Endodermal cell (in vitro differentiated cells): ENCODE data around the gene RBFOX1. TPM values are rescaled to one million over a fixed set of nuclear protein-coding genes. Genes with fewer than 3 reads are reported as not detected.

Experiments used
- DNase-seq: peaks from one replicate; pipeline ENCODE4 v3.0.0-alpha.2; 2017
- H3K27ac ChIP-seq: 2 replicates; pipeline ENCODE4 v1.5.1; 2013; ENCODE audit warnings: mild to moderate bottlenecking, low read depth, low read length, moderate library complexity
- H3K27me3 ChIP-seq: 2 replicates; pipeline ENCODE4 v1.6.1; 2013; ENCODE audit warnings: mild to moderate bottlenecking, low read length, moderate library complexity; ENCODE audit not compliant: insufficient read depth, control insufficient read depth, poor library complexity, severe bottlenecking
- H3K36me3 ChIP-seq: 2 replicates; pipeline ENCODE4 v1.7.0; 2013; ENCODE audit warnings: mild to moderate bottlenecking, low read length, moderate library complexity; ENCODE audit not compliant: control insufficient read depth, insufficient read depth
- H3K4me1 ChIP-seq: one replicate; pipeline ENCODE4 v1.7.0; 2013; ENCODE audit warnings: low read length; ENCODE audit not compliant: control insufficient read depth, insufficient read depth
- H3K4me3 ChIP-seq: 2 replicates; pipeline ENCODE4 v1.5.1; 2013; ENCODE audit warnings: mild to moderate bottlenecking, low read length, moderate library complexity
- H3K9ac ChIP-seq: 2 replicates; pipeline ENCODE4 v1.6.1; 2013; ENCODE audit warnings: mild to moderate bottlenecking, low read length, moderate library complexity; ENCODE audit not compliant: poor library complexity, severe bottlenecking; ENCODE audit errors: extremely low read depth
- H3K9me3 ChIP-seq: 2 replicates; pipeline ENCODE4 v1.6.1; 2013; ENCODE audit warnings: mild to moderate bottlenecking, low read length, moderate library complexity; ENCODE audit not compliant: control insufficient read depth
- H3K27ac Mint-ChIP-seq: 2 replicates; pipeline ENCODE4 v1.8.0; 2020; ENCODE audit warnings: mixed read lengths
- H3K27me3 Mint-ChIP-seq: 2 replicates; pipeline ENCODE4 v1.8.0; 2021; ENCODE audit warnings: mild to moderate bottlenecking, mixed read lengths; ENCODE audit not compliant: insufficient read depth
- H3K36me3 Mint-ChIP-seq: 2 replicates; pipeline ENCODE4 v1.8.0; 2020; ENCODE audit warnings: low read depth, mixed read lengths
- H3K4me1 Mint-ChIP-seq: 2 replicates; pipeline ENCODE4 v1.8.0; 2020; ENCODE audit warnings: mixed read lengths
- H3K4me3 Mint-ChIP-seq: 2 replicates; pipeline ENCODE4 v1.8.0; 2020; ENCODE audit warnings: mild to moderate bottlenecking, moderate library complexity, mixed read lengths
- H3K9me3 Mint-ChIP-seq: 2 replicates; pipeline ENCODE4 v1.8.0; 2020; ENCODE audit warnings: mild to moderate bottlenecking, mixed read lengths
- WGBS, 2 experiments: methylation state at CpG; one replicate each; pipeline versions ENCODE4 v1.1.5 to v1.1.7; 2013; ENCODE audit warnings: missing lambda C conversion rate in 2 of 2, mixed read lengths in 1 of 2; ENCODE audit not compliant: insufficient coverage in 1 of 2, insufficient read length in 1 of 2; 5-methylcytosine and 5-hydroxymethylcytosine counted together
- total RNA-seq, 2 donors: library from RNA; stranded (reverse); fragmentation: NEBNext Ultra II Directional in 1 of 2; extraction: Animal tissue kit (Norgen Biotek cat#: 25700) in 1 of 2; gene quantifications; 2 replicates in 1 of 2; 3 replicates in 1 of 2; pipeline ENCODE4 v1.2.1, GENCODE V29; 2021
- TF ChIP-seq, protein P1 (sequence below): fragments of 200-600 bp; sonication (generic); conservative IDR thresholded peaks from 2 replicates; pipeline ENCODE4 v1.5.0; 2021; ENCODE audit warnings: antibody characterized with exemption, mild to moderate bottlenecking

RBFOX1 gene
- total RNA-seq, 2 donors from 2014 or later = 2.6 to 2.7 TPM

DNA sequence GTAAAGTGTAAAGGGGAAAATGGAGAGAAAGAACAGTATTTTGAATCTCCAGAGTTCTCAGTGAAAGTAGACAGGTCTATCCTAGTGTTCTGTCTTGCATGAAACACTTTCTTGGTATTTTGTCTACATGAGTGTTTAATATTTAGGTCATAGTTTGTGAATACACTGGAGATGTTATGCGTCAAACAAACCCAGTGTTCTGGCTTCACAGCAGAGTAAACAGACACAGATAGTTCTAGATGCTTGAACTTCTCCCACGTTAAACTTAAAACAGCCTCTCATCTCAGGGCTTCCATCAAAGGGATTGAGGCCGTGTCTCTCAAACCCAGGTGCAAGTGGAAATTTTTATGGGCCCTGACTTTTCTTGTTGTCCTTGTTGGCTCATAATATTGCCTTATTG, 48.3 kb downstream of the RBFOX1 start:
- no peaks in the 10 kb centered on the region for H3K36me3 Mint-ChIP-seq
- TF ChIP-seq, protein P1, sequence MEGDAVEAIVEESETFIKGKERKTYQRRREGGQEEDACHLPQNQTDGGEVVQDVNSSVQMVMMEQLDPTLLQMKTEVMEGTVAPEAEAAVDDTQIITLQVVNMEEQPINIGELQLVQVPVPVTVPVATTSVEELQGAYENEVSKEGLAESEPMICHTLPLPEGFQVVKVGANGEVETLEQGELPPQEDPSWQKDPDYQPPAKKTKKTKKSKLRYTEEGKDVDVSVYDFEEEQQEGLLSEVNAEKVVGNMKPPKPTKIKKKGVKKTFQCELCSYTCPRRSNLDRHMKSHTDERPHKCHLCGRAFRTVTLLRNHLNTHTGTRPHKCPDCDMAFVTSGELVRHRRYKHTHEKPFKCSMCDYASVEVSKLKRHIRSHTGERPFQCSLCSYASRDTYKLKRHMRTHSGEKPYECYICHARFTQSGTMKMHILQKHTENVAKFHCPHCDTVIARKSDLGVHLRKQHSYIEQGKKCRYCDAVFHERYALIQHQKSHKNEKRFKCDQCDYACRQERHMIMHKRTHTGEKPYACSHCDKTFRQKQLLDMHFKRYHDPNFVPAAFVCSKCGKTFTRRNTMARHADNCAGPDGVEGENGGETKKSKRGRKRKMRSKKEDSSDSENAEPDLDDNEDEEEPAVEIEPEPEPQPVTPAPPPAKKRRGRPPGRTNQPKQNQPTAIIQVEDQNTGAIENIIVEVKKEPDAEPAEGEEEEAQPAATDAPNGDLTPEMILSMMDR = no peak
- H3K27me3 Mint-ChIP-seq = peaks cover 3% of the 10 kb centered on the region
- H3K4me1 Mint-ChIP-seq = no peaks in the 10 kb centered on the region
- H3K27me3 ChIP-seq = no peaks in the 10 kb centered on the region
- no peak overlapping the region for H3K4me3 ChIP-seq
- H3K27ac Mint-ChIP-seq = no peak overlapping the region
- no peak for DNase-seq
- H3K36me3 ChIP-seq = no peaks in the 10 kb centered on the region
- WGBS, 2 experiments = 83 to 92% methylated on average over 1 to 3 of the region's 3 CpGs
- H3K27ac ChIP-seq = no peak overlapping the region
- no peaks in the 10 kb centered on the region for H3K9me3 ChIP-seq
- no peak overlapping the region for H3K4me3 Mint-ChIP-seq
- H3K9ac ChIP-seq = no peak overlapping the region
- H3K9me3 Mint-ChIP-seq = peaks cover 2% of the 10 kb centered on the region
- H3K4me1 ChIP-seq = no peaks in the 10 kb centered on the region

DNA sequence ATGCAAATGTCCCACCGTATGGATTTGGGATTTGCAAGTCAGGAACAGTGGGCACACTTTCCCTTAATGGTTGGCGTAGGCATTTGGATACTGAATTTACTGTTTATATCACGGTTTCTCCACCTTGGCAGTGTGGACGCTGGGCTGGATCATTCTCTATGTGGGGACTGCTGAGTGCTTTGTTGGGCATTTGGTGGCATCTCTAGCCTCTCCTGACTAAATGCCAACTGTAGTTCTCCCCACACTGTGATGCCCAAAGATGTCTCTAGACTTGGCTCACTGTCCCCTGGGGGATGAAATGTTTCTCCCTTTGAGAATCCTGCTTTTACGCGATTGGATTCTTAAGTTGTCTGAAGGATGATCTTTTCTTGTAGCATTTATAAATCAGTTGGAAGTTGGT, 49.0 kb downstream of the RBFOX1 start:
- Mint-ChIP-seq H3K9me3 (peaks cover 5% of the 10 kb centered on the region), H3K27ac (no peak overlapping the region), H3K4me1 (no peaks in the 10 kb centered on the region), H3K36me3 (no peaks in the 10 kb centered on the region), H3K27me3 (peaks cover 3% of the 10 kb centered on the region), H3K4me3 (no peak overlapping the region)
- H3K9ac ChIP-seq = no peak overlapping the region
- no peaks in the 10 kb centered on the region for H3K36me3 ChIP-seq
- H3K27me3 ChIP-seq = no peaks in the 10 kb centered on the region
- no peaks in the 10 kb centered on the region for H3K9me3 ChIP-seq
- no peak for DNase-seq
- H3K4me1 ChIP-seq = no peaks in the 10 kb centered on the region
- H3K27ac ChIP-seq = no peak overlapping the region
- no peak overlapping the region for H3K4me3 ChIP-seq
- 83 to 90% methylated on average over 2 to 6 of the region's 6 CpGs for WGBS, 2 experiments
- TF ChIP-seq, protein P1 = no peak

DNA sequence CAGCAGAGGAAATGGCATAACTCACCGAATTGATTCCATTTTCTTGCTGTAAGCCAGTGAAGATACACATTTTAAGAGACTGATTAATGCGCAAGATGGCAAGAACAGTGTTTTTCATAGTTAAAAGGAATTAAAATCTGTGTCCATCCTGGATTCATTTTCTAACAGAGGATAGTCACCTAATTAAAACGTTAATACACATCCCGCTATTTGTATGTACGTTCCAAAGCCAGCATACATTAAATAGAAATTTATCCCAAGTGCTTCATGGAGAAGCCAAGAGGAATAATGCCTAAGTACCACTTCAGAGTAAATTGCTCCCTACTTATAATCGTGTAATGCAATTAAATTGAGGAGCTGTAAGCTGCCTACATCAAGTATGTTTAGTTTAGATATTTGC, 49.9 kb downstream of the RBFOX1 start:
- 96 to 97% methylated on average over 3 to 6 of the region's 6 CpGs for WGBS, 2 experiments
- Histone ChIP-seq H3K9me3 (no peaks in the 10 kb centered on the region), H3K27me3 (no peaks in the 10 kb centered on the region), H3K36me3 (no peaks in the 10 kb centered on the region), H3K27ac (no peak overlapping the region), H3K9ac (no peak overlapping the region), H3K4me1 (no peaks in the 10 kb centered on the region), H3K4me3 (no peak overlapping the region)
- no peak for DNase-seq
- H3K4me3 Mint-ChIP-seq = no peak overlapping the region
- H3K9me3 Mint-ChIP-seq = peaks cover 5% of the 10 kb centered on the region
- H3K27ac Mint-ChIP-seq = no peak overlapping the region
- peaks cover 3% of the 10 kb centered on the region for H3K27me3 Mint-ChIP-seq
- no peaks in the 10 kb centered on the region for H3K36me3 Mint-ChIP-seq
- TF ChIP-seq, protein P1 = no peak
- H3K4me1 Mint-ChIP-seq = no peaks in the 10 kb centered on the region
